ENCODE results near the gene C11orf52. TPM values are rescaled to one million over a fixed set of nuclear protein-coding genes. Genes with fewer than 3 reads are reported as not detected.
"Not testable (repeated sequence)": the region's sequence is repeated elsewhere in the genome, so short reads cannot be mapped to it uniquely, and the experiment has no call there.

Gene C11orf52
- total RNA-seq, 1 donor from 2014 or later, result 0.39 TPM

DNA sequence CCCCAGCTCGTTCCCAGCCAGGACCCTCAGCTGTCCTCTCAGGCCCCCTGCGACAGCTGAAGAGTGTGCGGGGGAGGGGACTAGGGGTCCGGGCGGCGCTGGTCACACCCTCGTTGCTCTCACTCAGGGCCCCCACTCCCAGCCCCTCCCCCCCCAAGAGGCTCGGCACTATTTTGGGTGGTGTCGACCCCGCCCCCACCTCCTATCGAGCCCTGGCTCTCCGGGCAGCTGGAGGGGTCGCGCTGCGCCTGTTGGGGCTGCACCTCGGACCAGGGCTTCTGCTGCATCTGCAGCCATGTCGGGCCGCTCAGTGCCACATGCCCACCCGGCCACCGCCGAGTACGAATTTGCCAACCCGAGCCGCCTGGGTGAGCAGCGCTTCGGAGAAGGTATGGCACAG is 6.2 kb upstream of the C11orf52 start, which contains the start of gene HSPB2:
HSPB2 (plus strand) TSS at position 200 of the 400 bp plus-strand sequence; CDS start at position 296, 96 bp downstream.
- DNase-seq (ENCODE audit: low read depth in 2 of 2), result no peak

DNA sequence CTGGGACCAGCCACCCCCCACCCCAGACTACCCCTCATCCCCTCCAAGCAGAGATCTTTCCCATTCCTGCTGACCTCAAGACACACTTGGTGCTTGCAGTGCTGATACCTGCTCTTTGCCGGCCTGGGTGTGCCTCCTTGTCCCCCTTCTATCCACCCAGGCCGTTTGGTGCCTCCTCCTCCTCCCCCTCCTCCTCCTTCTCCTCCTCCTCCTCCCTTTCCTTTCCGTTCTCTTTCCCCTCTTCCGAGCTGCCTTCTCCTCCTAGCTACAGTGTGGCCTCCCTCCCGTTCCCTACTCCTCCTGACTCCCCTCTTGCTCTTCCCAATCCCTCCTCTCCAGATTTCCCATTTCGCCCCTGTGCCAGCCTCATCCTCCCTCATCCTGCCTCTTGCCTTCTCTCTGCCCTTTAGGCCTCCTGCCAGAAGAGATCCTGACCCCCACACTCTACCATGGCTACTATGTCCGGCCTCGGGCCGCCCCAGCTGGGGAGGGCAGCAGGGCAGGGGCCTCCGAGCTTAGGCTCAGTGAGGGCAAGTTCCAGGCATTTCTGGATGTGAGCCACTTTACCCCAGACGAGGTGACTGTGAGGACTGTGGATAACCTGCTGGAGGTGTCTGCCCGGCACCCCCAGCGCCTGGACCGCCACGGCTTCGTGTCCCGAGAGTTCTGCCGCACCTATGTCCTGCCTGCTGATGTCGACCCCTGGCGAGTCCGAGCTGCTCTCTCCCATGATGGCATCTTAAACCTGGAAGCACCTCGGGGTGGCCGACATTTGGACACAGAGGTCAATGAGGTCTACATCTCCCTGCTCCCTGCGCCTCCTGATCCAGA is 5.5 kb upstream of the C11orf52 start:
- no peak for DNase-seq (ENCODE audit: low read depth in 2 of 2)

DNA sequence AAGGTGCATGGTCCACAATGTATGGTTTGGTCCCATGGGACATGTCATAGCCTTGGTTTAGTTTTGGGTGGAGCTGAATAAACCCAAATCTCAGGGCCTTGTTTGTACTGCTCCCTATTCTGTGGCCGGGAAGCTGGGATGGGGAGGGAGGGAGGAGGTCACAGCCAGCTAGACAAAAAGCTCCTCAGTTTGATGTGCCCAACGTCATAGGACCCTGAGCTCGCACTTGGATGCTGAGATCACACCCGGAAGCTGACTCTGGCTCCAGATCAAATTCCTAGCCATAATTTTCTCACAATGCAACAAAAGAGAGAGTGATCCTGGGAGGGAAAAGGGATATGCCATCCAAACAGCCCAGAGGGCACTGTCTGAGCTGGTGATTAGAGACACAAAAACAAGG is 4.7 kb upstream of the C11orf52 start:
- DNase-seq (ENCODE audit: low read depth in 2 of 2), result peak in 1 of 2 donors; percentile 50

DNA sequence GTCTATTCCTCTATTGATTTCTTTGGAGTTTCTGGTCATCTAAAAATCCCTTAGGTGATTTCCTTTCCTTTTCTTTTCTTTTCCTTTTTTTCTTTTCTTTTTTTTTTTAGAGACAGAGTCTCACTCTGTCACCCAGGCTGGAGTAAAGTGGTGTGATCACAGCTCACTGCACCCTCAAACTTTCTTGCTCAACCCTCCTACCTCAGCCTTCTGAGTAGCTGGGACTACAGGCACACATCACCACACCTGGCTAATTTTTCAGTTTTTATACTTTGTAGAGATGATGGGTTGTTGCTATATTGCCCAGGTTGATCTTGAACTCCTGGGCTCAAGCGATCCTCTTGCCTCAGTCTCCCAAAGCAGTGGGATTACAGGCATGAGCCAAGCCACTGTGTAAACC is 1.9 kb upstream of the C11orf52 start:
- no peak for DNase-seq (ENCODE audit: low read depth in 2 of 2)

DNA sequence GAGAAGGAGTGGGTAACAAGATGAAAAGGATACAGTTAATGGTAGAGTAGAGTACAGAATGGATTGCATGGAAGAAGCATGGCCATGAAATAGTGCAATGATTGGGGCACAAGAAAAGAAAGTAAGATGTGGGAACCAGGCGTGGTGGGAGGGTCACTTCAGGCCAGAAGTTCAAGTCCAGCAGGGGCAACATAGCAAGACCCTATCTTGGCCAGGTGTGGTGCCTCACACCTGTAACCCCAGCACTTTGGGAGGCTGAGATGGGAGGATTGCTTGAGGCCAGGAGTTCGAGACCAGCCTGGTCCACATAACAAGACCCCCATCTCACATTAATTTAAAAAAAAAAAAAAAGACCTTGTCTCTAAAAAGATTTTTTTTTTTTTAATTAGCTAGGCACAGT is 1.4 kb upstream of the C11orf52 start:
- DNase-seq (ENCODE audit: low read depth in 2 of 2), result no peak

DNA sequence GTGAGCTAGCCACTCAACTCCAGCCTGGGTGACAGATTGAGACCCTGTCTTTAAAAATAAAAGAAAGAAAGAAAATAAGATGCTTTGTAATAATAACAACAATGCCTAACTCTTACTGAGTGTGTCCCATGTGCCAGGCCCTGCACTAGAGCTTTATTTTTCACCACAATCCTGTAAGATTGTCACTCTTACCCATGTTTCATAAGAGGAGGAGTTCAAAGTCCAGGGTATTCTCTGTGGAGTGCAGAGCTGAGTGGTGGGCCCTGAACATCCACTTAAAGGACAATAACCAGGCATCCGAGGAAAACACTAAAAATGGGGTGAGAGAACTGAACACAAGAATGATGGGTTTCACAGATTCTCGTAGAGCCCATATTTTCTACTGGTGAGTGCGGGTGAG is 925 bp upstream of the C11orf52 start:
- DNase-seq (ENCODE audit: low read depth in 2 of 2), result no peak

DNA sequence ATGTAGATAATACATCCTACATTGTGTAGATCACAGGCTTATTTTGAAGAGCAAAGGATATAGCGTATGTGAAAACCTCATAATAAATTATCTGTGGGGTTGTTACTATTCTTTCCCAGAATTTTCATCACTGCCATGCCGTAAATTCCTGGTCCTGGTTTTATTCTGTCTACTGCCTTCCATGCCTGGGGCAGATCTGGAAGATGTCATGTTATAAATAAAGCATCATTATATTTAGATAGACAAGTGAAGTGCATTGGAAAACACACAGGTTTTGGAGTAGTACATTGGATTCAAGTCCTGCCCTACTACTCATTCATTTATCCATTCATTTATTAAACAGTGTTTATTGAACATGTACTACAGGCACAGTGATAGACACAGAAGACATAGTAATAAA is 2.2 kb downstream of the C11orf52 start:
- no peak for DNase-seq (ENCODE audit: low read depth in 2 of 2)

DNA sequence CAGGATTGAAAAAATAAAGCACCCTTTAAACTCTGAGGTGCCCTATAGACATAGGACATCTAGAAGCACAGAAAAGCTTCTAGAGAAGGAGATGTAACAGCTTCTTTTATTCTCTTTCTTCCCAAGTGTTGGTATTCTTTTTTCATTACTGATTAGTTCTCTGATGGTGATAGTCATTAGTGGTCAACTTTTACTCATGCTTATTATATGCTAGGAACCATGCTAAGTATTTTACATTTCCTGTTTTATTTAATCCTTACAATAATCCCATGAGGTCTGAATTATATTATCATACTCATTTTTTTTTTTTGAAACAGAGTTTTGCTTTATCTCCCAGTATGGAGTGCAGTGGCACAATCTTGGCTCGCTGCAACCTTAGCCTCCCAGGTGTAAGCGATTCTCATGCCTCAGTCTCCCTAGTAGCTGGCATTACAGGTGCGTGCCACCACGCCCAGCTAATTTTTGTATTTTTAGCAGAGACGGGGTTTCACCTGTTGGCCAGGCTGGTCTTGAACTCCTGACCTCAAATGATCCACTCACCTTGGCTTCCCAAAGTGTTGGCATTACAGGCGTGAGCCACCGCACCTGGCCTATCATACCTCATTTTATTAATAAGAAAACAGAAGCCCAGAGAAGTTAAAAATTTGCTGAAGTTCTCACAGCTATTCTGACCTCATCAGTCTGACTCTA is 3.0 kb downstream of the C11orf52 start:
- no peak for DNase-seq (ENCODE audit: low read depth in 2 of 2)

DNA sequence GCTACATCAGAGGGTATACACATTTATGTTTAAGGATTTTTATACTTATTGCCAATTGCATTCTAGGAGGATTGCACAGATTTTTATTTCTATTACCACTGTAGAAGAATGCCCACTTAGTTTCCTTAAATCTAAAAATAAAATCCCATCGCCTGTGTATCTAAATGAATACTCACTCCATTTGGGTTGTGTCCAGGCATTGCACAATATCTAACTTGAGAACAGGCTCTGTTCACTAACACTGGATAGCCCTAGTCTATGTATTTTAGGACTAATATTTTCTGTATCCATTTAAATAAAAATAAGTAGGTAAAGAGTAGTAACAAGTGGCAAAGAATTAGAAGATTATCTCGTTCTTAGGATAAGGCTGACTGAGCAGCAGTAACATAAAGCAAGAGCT is 4.1 kb downstream of the C11orf52 start:
- peak in 1 of 2 donors; percentile 41 for DNase-seq (ENCODE audit: low read depth in 2 of 2)

DNA sequence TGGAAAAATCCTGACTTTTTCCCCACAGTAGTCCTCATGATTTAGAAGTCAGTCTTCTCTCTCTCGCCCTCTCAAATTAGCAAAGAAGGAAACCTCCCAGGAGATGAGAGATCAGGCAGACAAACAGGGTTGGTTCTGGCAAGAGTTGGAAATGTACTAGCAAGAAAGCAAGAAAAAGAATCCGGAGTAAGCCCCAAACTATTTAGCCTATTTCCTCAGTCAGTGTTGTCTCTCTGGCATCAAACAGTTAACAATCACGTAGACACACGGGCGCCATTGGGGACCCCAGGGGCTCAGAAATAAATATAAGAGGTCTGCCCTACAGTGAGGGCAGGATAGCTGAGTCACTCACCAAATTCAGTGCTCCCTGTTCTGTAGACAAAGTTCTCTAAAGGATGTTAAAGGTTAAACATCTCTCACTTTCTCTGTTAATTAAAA is 4.7 kb downstream of the C11orf52 start:
- DNase-seq (ENCODE audit: low read depth in 2 of 2), result peak in 1 of 2 donors; percentile 40

DNA sequence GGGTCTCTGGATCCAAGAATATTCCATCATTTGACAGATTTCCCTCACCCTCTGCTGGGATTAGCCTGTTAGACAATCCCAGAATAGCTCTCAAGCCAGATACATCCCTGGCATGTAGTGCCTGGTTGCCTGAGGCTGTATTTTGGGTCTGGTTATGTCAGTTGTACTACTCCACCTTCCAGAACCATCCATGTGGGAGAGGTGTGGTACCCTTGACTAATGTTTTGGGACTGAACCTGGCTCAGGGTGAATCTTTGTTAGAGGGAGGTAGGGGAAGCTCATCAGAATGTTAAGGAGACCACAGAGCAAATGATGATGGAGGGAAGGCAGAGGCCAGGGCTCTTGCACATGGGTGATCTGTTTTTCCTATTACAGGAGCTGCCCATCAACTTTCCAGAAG is 5.2 kb downstream of the C11orf52 start:
- DNase-seq (ENCODE audit: low read depth in 2 of 2), result no peak

DNA sequence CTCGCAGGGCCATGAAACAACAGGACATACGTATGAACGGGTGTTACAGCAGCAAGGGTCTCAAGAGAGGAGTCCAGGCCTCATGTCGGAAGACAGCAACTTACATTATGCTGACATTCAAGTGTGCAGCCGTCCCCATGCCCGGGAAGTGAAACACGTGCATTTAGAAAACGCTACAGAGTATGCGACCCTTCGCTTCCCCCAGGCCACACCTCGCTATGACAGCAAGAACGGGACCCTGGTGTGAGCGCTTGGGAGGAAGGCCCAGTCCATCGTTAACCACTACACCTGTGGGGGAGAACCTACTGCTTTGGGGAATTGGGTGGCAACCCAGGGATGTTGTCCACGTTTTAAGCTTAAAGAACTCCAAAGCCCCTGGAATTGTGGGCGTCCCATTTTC is 7.2 kb downstream of the C11orf52 start:
- no peak for DNase-seq (ENCODE audit: low read depth in 2 of 2)

DNA sequence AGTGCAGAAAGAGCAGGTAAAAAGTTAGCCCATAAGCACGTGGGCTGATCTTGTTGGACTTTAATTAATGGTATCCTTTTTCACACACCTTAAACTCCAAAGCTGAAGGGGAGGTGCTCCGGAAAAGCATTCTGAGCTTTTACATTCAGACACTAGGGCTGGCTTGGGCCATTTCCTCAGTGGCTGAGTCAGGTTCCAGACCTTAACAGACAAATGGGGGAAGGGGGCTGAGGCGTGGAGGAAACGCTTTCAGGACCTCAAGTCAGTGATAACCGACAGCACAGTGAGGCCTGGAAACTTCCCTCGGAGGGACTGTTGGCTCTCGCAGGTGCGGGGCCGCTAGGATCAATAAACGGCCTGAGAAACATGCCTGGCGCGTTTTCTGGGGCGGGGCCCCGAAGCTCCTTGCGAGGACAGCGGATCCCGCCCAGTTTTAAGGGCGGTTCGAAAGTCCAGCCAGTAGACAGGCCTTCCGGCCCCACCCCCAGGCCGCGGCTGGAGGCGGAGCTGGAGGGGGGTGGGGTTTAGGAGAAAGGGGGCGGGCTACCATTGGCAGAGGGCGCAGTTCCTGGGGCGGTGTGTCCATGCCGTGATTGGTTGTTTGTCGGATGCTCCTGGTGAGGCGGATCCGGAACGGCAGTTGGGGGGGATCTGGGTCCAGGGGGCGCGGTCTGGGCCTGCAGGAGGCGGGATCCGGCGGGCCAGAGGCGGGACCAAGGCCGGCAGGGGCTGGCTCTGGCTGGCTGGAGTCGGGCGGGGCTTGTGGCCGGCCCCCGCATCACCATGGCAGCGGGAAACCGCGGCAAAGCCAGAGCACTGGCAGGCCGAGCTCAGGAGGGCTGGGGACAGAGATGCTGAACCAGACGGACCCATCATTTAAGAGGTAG is 8.0 kb downstream of the C11orf52 start:
- DNase-seq (ENCODE audit: low read depth in 2 of 2), result peak; percentile 86 to 98

DNA sequence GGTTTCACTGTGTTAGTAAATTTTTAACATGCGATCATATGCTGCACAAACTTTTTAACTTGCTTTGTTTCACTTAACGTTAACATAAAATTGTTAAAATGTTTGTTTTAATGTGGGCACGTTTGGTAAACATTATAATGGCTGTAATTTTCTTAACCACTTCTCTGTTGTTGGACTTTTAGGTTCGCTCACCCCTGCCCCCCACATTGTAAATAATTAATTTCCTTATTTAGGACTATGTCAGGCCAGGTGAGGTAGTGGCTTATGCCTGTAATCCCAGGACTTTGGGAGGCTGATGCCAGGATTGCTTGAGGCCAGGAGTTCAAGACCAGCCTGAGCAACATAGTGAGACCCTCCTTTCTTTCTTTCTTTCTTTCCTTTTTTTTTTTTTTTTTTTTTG is 11.8 kb downstream of the C11orf52 start:
- no peak for DNase-seq (ENCODE audit: low read depth in 2 of 2)

DNA sequence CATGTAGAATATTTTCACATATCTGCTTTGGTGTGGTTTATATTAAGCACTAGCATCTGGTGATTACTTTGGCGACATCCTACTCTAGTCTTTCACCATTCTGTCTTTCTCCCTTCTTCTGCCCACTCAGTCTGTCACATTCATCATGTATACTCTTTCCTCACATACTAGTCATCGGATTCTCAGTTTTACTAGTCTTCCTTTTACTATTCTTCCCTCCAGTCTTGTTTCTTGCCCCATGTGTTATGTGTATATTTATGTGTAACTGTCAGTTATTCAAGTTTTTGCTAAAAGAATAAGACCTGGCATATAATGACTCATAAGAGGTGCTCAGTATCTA is 13.9 kb downstream of the C11orf52 start:
- DNase-seq (ENCODE audit: low read depth in 2 of 2), result no peak

DNA sequence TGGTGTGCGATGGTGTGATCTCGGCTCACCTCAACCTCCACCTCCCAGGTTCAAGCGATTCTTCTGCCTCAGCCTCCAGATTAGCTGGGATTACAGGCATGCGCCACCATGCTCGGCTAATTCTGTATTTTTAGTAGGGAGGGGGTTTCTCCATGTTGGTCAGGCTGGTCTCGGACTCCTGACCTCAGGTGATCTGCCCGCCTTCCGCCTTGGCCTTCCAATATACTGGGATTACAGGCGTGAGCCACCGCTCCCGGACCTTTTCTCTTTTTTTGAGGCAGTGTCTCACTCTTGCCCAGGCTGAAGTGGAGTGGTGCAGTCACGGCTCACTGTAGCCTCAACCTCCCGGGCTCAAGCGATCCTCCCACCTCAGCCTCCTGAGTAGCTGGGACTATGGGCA is 14.5 kb downstream of the C11orf52 start:
- DNase-seq (ENCODE audit: low read depth in 2 of 2), result not testable (repeated sequence)

DNA sequence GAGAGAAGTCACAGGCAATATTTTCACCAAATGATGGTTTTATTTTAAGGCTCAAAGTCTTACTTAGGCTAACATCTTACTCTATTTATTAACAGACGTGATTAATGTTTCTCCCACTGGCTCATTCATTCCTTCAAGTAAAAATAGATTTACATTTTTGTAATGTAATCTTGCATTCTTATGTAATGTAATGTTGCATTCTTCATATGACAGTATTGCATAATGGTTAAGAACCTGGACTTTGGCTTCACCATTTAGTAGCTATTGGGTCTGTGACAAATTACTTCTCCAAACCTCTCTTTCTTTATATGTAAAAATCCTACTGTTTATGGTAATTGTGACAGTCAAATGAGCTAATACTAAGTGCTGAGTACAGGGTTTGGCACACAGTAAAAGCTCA is 15.2 kb downstream of the C11orf52 start:
- DNase-seq (ENCODE audit: low read depth in 2 of 2), result no peak

DNA sequence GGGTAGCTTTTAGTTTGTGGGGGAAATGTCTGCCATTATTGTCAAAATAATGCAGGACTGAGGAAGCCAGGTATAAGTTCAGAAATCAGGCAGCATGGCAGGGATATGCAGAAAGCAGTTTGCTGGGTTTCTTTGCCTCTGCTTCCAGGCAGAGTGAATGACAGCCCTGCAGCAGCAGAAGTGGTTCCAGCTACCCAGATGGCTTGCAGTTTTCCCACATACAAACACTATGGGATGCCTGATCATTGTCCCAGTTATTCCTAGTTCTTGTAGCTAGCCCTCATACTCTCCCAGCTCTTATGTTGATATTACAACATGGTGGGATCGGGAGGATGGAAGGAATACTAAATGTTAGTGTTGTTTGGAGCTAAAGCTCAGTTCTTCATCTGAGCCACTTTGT is 15.6 kb downstream of the C11orf52 start:
- no peak for DNase-seq (ENCODE audit: low read depth in 2 of 2)

DNA sequence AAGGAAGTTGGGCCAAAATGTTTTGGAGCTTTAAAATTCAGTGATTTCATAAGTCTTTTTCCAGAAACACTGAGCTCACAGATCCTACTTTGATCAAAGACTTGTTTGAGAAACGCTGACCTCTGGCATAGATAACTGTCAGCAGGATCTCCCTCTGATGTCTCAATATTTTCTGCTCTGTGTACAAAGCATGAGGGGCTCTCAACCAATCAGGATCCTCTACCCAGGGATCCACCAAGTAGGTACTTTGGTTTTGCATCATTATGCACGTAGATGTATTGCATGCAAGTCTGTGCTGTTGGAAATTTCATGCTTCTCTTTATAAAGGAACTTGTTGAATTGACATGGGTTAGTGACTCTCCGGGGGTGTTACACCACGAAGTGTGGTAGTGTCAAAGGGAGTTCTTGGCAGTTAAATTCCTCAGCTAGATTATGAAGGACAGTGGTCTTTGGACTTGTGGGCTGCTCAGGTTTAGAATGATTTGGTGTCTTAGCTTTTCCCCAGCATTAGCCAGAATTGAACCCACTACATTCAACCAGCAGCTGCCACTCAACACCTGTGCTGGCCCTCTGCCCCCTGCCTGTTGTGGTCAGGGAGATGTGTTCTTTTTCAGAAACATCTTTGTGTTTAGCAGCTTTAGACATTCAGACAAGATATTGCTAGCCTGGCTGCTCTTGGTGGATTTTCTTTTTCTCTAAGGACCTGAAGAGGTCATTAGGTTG is 16.8 kb downstream of the C11orf52 start:
- DNase-seq (ENCODE audit: low read depth in 2 of 2), result no peak

DNA sequence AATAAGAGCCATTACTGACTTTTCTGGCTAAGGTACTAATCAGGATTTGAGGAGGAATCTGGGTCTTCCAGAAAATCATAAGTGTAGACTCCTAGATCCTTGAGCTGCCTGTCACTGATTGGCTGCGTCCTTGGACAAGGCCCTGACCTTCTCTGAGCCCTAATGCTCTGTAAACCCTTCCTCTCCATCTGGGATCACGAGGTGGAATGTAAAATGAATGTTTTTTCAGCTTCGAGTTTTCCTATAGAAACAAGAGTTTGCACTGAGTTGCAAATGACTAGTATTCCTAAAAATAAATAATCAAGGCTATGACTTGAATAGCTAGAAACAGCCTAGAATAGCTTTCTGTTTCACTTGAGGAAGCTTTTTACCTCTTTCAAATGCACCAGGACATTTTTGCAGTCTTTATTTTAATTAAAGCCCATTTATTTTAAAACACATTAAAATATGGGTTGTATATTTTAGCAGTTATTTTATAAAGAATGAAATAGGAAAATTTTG is 17.4 kb downstream of the C11orf52 start:
- DNase-seq (ENCODE audit: low read depth in 2 of 2), result no peak

DNA sequence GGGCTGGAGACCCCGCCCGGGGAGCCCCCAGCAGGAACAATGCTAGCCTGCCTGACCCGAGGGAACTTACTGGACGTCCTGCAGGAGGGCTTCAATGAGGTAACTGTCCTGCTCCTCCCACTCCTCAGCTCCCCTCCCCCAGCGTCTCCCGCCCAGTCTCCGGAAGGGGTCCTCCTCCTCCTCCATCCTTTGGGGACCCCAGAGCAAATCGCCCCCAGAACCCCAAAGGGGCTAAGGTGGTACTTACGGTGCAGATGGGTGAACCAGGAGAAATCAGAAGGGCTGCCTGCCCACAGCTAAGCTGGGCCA is 18.7 kb downstream of the C11orf52 start:
- DNase-seq (ENCODE audit: low read depth in 2 of 2), result no peak

Data from dermis microvascular lymphatic vessel endothelial cell (primary cell).